Measurements from ENCODE around the gene PREX1.
"Not testable (repeated sequence)": the region's sequence is repeated elsewhere in the genome, so short reads cannot be mapped to it uniquely, and the experiment has no call there.

PREX1 gene

DNA sequence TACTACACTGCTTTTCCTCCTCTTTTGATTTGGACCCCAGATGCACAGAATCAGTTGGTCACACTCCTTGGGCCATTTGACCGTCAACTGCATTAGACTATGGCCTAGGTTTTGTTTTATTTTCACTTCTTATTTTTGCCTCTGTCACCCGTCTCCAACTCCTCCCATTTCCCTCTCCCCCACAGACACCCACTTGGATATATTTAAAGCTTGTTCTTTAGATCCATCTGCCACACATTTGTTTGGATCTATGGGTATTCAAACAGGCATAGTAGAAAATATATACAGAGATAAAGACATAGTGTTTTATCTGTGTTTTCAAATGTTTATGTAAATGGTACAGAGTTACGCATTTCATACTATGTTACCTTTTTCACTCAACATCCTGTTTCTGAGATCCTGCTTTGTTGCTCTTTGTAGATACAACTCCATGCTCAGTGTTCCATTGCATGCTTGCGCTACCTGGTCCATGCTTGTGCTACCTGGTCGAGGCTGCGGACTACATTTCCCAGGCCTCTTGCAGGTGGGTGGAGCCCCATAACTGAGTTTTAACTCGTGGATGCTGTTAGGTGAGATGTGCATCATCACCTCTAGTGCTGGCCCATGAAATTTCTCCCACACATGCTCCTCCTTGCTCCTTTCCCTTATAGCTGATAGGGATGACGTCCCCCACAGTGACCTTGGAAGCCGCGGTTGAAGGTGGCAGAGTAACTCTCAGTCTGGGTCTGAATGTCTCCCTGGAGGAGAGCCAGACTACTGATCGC, 11.5 kb upstream of the PREX1 start:
- H3K27me3 Mint-ChIP-seq: no peaks in the 10 kb centered on the region
- no peaks in the 10 kb centered on the region for H3K4me1 Mint-ChIP-seq
- H3K27ac Mint-ChIP-seq: peak overlapping the region; percentile 21
- H3K4me3 Mint-ChIP-seq: no peak overlapping the region
- no peaks in the 10 kb centered on the region for H3K9me3 Mint-ChIP-seq
- H3K36me3 Mint-ChIP-seq: no peaks in the 10 kb centered on the region

DNA sequence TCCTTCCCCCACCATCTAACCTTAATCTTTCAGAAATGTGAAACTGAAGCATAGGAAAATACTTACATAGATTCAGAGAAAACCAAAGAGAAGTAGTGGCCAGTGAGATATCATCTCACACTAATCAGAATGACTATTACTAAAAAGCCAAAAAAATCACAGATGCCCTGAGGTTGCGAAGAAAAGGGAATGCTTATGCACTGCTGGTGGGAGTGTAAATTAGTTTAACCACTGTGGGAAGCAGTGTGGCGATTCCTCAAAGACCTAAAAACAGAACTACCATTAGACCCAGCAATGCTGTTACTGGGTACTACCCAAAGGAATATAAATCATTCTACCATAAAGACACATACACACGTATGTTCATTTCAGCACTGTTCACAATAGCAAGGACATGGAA, 9.2 kb upstream of the PREX1 start:
- H3K9me3 Mint-ChIP-seq: no peaks in the 10 kb centered on the region
- no peaks in the 10 kb centered on the region for H3K36me3 Mint-ChIP-seq
- H3K4me3 Mint-ChIP-seq: no peak overlapping the region
- no peak overlapping the region for H3K27ac Mint-ChIP-seq
- no peaks in the 10 kb centered on the region for H3K27me3 Mint-ChIP-seq
- no peaks in the 10 kb centered on the region for H3K4me1 Mint-ChIP-seq

DNA sequence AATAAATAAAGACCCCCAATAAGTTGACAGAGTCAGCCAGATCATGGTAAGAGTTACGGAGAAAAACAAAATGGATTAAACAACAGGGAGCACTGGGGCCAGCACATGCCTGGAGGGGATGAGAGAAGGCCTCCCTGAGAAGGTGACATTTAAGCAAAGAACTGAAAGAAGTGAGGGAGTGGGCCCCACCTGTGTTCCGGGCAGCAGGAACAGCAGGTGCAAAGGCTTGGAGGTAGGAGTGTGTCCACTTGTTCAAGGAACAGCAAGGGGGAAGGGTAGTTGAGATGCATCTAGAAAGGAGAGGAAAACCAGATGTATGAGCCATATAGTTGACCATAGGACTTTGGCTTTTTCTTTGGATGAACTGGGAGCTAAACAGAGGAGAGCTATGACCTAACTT, 7.6 kb upstream of the PREX1 start:
- peak overlapping the region; percentile 1 for H3K27ac Mint-ChIP-seq
- no peak overlapping the region for H3K4me3 Mint-ChIP-seq
- no peaks in the 10 kb centered on the region for H3K4me1 Mint-ChIP-seq
- H3K27me3 Mint-ChIP-seq: no peaks in the 10 kb centered on the region
- H3K9me3 Mint-ChIP-seq: no peaks in the 10 kb centered on the region
- H3K36me3 Mint-ChIP-seq: no peaks in the 10 kb centered on the region

DNA sequence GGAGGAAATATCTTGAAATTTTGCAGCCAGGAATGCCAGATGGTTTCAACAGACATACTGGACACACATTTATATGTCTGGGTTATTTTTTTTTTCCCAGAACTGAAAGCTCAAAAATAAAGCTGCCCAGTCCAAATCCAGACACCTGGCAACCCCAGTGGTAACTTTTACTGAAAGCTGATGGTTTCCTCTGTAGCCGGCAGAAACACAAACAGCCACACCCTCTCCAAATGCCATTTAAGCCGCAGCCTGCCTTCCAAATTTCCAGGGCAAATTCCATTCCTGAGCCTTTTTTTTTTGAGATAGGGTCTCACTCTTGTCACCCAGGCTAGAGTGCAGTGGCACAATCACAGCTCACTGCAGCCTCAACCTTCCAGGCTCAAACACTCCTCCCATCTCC, 6.5 kb upstream of the PREX1 start:
- Mint-ChIP-seq H3K4me3 (no peak overlapping the region), H3K9me3 (no peaks in the 10 kb centered on the region), H3K4me1 (no peaks in the 10 kb centered on the region), H3K36me3 (no peaks in the 10 kb centered on the region), H3K27ac (no peak overlapping the region), H3K27me3 (no peaks in the 10 kb centered on the region)

DNA sequence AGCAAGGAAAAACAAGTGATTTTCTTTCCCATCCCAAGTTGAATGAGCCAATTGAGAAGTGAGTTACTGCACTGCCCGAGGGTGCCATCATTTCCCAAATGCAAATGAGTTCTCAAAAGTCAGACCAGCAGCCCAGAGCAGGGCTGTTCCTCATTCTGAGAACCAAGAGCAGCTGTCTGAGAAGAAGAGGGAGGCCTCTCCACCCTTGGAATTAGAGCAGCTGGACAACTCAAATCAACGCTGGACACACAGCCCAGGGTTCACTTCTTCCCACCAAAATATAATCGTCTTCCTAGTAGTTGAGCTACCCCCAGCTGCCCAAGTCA, 4.6 kb upstream of the PREX1 start:
- H3K4me1 Mint-ChIP-seq: peaks cover 6% of the 10 kb centered on the region
- H3K4me3 Mint-ChIP-seq: no peak overlapping the region
- H3K27ac Mint-ChIP-seq: no peak overlapping the region
- peaks cover 4% of the 10 kb centered on the region for H3K27me3 Mint-ChIP-seq
- H3K9me3 Mint-ChIP-seq: no peaks in the 10 kb centered on the region
- no peaks in the 10 kb centered on the region for H3K36me3 Mint-ChIP-seq

DNA sequence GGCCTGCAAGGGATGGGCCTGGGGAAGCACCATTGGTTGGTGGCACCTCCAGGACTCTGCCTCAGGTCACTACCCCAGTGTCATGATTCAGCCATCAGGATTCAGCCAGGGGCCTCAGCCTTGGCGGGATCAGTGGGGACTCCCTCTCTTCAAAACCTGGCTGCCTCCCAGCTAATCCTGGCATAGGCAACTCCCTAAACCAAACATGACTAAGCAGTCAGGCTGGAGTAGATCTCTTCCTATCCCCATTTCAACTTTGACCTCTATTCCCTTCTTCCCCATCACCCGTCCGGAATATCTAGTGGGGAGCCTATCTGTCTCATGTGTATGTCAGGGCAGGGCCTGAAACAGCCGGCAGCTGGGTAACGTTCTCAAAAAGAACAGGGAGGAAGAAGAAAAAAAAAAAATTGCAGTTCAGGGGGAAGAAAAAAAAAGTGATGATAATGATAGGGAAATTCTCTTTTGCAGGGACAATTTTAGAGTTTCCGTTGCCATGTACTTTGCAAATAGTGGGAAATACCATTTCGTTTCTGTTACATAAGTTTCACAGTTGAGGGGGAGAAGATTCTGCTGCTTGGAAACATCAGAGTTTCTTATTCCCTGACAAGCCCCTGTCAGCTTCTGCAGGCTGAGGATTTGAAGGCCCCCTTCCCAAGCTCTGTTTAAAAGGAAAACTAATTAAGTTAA, 4.1 kb upstream of the PREX1 start:
- H3K27me3 Mint-ChIP-seq: peaks cover 4% of the 10 kb centered on the region
- H3K4me3 Mint-ChIP-seq: no peak overlapping the region
- no peaks in the 10 kb centered on the region for H3K36me3 Mint-ChIP-seq
- H3K4me1 Mint-ChIP-seq: peaks cover 6% of the 10 kb centered on the region
- no peaks in the 10 kb centered on the region for H3K9me3 Mint-ChIP-seq
- no peak overlapping the region for H3K27ac Mint-ChIP-seq

DNA sequence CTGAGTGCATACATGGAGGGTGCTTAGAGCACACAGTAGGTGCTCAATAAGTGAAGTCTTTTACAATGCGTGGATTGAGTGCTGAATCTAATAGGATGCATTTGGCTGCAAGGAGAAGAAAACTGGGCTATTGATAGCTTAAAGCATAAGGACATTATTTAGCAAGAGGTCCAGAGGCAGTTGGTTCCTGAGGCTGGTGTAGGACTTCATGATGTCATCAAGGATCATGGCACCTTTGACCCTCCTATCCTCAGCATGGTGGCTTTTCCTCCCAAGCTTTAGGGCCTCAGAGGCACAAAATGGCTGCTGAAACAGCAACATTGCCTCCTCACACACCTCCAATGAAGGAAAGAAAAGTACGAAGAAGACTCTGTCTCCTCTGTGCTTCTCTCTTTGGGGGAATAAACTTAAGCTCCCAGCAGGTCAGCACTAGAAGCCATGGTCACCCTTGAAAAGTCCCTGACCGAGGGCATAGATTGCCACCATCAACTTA, 3.1 kb upstream of the PREX1 start:
- Mint-ChIP-seq H3K36me3 (no peaks in the 10 kb centered on the region), H3K4me3 (no peak overlapping the region), H3K27me3 (peaks cover 4% of the 10 kb centered on the region), H3K27ac (no peak overlapping the region), H3K4me1 (peaks cover 10% of the 10 kb centered on the region), H3K9me3 (no peaks in the 10 kb centered on the region)

DNA sequence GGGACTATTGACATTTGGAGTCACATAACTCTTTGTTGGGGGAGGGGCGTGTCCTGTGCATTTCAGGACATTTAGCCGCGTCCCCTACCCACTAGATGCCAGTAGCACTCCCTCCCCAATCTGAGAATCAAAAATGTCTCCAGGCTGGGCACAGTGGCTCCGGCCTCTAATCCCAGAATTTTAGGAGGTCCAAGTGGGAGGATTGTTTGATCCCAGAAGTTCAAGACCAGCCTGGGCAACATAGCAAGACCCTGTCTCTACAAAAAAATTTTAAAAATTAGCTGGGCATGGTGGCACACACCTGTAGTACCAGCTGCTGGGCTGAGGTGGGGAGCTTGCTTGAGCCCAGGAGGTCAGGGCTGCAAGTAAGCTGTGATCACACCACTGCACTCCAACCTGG, 2.1 kb upstream of the PREX1 start:
- no peaks in the 10 kb centered on the region for H3K36me3 Mint-ChIP-seq
- H3K27ac Mint-ChIP-seq: no peak overlapping the region
- peaks cover 4% of the 10 kb centered on the region for H3K27me3 Mint-ChIP-seq
- no peak overlapping the region for H3K4me3 Mint-ChIP-seq
- H3K9me3 Mint-ChIP-seq: no peaks in the 10 kb centered on the region
- peaks cover 17% of the 10 kb centered on the region for H3K4me1 Mint-ChIP-seq

DNA sequence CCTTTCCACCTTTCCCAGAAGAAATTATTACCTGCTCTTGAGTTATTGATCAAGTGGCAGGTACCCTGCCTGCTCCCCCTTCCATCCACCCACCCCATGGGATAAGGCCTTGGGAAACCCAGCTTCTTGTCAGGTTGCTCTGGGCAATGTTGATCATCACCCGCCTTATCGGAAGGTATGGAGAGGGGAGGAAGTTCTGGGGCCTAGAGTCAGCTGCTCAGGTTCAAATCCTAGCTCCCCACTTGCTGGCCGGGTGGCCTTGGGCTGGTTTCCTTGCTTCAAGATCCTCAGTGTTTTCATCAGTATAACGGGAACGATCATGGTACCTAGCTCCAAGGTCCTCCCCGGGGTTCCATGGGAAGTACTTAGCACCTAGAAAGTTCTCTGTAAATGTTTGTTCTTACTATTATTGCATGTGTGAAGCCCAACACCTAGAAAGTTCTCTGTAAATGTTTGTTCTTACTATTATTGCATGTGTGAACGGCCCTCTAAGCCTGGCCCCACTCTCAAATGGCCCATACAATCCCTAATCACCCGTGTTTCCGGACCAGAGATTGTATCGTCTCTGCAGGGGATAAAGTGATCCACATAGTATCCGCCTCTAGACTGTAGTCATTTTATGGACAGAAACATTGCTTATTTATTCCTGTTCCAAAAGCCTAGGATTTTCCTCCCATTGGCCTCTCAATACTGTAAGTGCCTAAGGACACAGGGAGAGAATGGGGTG, 1.1 kb upstream of the PREX1 start:
- H3K9me3 Mint-ChIP-seq: no peaks in the 10 kb centered on the region
- peak overlapping the region; percentile 85 for H3K4me3 Mint-ChIP-seq
- peak overlapping the region; percentile 70 for H3K27ac Mint-ChIP-seq
- H3K36me3 Mint-ChIP-seq: no peaks in the 10 kb centered on the region
- peaks cover 27% of the 10 kb centered on the region for H3K4me1 Mint-ChIP-seq
- peaks cover 6% of the 10 kb centered on the region for H3K27me3 Mint-ChIP-seq

DNA sequence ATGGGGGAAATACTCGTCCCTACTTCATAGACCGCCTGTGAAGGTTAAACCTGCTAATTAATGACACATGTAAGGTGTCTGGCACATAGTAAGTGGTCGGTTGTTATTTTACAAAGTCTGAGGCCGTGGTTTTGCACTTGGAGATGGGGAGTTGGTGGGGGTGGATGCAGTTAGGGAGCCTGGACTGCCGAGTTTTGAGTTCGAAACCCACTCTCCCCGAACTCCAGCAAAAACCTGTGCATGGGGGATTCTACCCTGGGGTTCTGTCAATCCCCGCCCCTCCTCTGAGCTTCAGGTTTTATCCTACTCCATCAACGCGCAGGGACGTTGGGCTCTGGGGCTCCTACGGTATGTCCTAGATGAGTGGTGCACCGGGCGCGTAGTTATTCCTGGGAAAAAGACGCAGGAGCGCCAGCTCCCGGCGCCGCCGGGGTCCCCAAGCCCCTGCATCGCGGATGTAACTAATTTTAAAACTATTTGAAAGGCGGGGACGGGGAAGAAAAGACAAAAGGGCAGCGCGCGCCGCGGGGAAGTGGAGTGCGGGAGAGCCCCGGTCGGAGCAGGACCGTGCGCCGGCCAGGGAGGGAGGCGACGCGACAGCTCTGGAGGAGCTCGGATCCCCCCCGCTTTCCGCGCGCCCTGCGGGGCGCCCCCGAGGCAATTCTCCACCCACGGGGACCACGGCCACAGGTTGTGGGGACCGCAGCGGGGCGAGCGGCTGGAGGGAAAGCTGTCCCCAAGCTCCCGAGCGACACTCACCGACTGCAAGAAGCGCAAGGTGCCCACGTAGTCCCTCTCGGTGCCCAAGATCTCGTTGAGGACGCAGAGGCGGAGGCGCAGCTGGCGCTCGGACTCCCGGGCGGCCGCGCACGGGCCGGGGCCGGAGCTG, 672 bp downstream of the PREX1 start:
- peaks cover 6% of the 10 kb centered on the region for H3K27me3 Mint-ChIP-seq
- peaks cover 44% of the 10 kb centered on the region for H3K4me1 Mint-ChIP-seq
- no peaks in the 10 kb centered on the region for H3K9me3 Mint-ChIP-seq
- H3K4me3 Mint-ChIP-seq: peak overlapping the region; percentile 90
- H3K36me3 Mint-ChIP-seq: no peaks in the 10 kb centered on the region
- H3K27ac Mint-ChIP-seq: peak overlapping the region; percentile 84

DNA sequence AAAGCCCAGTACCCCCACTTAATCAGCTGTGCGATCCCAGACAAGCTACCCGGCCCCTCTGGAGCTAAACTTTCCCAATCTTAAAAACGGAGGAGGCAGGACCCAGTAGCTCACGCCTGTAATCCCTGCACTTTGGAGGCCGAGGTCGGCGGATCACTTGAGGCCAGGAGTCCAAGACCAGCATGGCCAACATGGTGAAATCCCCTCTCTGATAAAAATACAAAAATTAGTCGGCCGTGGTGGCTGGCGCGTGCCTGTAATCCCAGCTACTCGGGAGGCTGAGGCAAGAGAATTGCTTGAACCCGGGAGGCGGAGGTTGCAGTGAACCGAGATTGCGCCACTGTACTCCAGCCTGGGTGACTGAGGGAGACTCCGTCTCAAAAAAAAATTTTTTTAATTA, 1.3 kb downstream of the PREX1 start:
- H3K4me3 Mint-ChIP-seq: peak overlapping the region; percentile 90
- peak overlapping the region; percentile 55 for H3K27ac Mint-ChIP-seq
- H3K4me1 Mint-ChIP-seq: peaks cover 50% of the 10 kb centered on the region
- H3K9me3 Mint-ChIP-seq, H3K27me3 Mint-ChIP-seq, H3K36me3 Mint-ChIP-seq: not testable (repeated sequence)

DNA sequence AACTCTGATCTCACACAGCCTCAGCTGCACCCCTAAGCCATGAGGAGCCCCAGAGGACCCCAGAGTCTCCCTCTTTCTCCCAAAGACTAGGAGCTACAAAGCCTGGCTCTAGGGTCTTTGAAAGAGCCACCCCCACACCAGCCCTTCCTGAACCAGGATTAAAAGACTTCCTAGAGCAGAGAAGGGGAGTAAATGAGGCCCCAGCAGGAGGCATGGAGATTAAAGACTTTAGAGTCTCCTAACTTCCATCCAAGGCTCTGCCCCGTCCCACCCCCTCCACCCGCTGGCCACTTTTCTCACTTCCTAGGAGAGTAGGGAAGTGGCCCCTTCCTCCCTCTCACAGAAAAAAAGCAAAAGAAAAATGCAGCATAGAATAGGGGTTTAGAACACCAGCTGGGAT, 1.7 kb downstream of the PREX1 start:
- H3K4me3 Mint-ChIP-seq: peak overlapping the region; percentile 90
- H3K27me3 Mint-ChIP-seq: peaks cover 6% of the 10 kb centered on the region
- H3K36me3 Mint-ChIP-seq: no peaks in the 10 kb centered on the region
- peaks cover 54% of the 10 kb centered on the region for H3K4me1 Mint-ChIP-seq
- peak overlapping the region; percentile 55 for H3K27ac Mint-ChIP-seq
- H3K9me3 Mint-ChIP-seq: no peaks in the 10 kb centered on the region

DNA sequence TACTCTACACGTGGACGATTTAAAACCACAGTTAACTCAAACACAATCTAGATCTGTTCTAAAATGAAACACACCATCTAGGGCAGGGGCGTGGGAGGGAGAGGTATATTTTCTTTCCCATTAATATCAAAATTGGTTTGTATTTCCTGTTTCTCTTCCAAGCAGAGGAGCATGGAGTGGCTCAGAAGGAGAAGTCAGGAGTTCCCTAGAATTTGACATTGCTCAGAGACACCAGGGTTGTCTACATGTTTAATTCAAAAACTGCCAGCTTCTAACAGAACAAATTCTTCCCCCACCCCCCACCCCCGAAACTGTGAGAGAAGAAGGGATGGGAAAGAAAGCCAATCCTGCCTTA, 2.3 kb downstream of the PREX1 start:
- Mint-ChIP-seq H3K27ac (peak overlapping the region; percentile 79), H3K4me1 (peaks cover 55% of the 10 kb centered on the region), H3K9me3 (no peaks in the 10 kb centered on the region), H3K4me3 (peak overlapping the region; percentile 90), H3K27me3 (peaks cover 6% of the 10 kb centered on the region), H3K36me3 (no peaks in the 10 kb centered on the region)

DNA sequence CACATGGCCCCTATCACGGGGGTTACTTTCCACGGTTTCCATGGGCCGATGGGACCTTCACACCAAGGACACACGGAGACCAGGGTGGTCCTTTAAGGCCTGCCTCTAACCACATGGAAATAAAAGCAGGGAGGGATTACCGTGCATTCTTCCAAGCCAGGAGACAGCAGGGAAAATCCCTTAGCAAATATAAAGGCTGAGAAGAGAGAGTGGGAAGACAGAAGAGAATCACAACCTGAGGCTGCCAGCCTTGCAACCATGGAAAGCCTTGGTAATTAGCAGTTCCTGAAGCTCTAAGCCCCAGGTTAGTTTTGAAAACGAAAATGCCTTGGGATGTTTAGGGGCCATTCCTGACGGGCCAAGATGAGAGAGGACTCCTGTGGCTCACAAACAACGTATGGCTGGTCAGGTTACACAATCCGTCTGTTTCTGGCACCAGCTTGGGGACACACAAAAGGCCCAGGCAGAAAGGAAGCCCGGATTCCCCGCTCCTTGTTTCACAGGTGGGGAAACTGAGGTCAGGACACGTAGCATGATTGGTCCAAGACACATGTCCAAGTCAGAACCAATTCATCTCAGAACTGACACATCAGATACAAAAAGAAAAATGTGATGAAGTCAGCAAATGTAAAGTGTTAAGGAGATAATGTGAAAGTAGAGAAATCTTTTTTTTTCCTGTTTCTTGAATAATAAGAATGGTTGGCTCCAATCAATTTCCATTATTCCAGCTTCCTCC, 2.8 kb downstream of the PREX1 start:
- H3K36me3 Mint-ChIP-seq: no peaks in the 10 kb centered on the region
- peak overlapping the region; percentile 94 for H3K27ac Mint-ChIP-seq
- H3K9me3 Mint-ChIP-seq: no peaks in the 10 kb centered on the region
- peak overlapping the region; percentile 90 for H3K4me3 Mint-ChIP-seq
- peaks cover 6% of the 10 kb centered on the region for H3K27me3 Mint-ChIP-seq
- peaks cover 60% of the 10 kb centered on the region for H3K4me1 Mint-ChIP-seq
